Globus pallidus (tissue), 1 donor: ENCODE measurements around the gene NDC1.

Experiments
- DNase-seq: peaks from one replicate; pipeline ENCODE4 v3.0.0-alpha.2; 2015; ENCODE audit warnings: low spot score

Gene NDC1

DNA sequence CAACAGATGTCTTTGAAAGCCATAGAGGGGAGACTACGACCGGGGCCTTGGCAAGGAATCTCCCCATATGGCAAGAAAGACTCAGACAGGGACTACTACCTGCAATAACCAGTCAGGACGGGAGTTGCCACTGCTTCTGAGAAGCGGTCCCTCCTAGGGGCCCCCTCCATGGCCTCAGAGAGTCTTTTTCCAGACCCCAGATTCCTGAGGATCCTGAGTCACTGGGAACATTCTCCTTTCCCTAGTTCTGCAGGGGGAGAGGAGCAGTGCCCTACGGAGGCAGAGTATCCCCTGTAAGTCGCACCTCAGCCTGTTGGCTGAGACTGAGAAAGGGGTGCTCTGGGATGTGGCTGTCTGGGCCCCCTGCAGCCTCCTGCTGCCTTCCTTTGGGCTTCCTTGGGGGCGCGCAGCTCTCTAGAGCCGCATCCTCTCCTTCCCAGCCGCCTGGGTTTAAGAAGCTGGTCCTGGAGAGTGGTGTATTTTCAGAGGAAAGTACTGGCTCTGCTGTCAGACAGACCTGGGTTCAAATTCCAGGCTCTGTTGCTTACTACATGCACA lies 107.0 kb downstream of the NDC1 start:
- DNase-seq, result no peak

DNA sequence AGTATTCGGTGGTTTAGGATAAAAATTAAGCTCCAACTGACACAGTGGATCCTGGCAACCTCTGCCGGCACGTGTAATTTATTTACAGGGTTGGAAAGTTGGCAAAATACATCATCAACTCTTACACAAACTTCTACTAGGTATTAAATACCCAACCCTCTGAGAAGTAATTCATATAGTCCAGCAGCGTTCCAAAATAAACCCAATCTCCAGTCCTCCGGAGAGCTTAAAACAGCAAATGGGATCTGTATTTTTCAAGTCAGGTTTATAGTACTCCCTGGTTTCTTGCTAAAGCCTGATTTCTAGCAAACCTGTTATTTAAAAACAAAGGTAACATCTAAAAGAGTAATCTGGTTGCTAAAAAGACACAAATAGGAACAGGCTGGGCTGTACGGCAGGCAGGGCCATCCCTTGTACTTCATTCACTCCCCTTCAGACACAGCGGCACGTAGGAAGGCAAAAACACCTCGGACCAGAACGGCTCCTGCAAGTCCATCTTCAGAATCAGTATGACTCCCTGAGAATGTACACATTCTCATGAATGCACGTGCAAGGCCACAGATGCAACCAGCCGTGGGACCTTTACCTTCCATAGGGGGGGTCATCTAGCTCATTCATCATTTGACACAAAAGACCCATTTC lies 107.8 kb downstream of the NDC1 start:
- no peak for DNase-seq

DNA sequence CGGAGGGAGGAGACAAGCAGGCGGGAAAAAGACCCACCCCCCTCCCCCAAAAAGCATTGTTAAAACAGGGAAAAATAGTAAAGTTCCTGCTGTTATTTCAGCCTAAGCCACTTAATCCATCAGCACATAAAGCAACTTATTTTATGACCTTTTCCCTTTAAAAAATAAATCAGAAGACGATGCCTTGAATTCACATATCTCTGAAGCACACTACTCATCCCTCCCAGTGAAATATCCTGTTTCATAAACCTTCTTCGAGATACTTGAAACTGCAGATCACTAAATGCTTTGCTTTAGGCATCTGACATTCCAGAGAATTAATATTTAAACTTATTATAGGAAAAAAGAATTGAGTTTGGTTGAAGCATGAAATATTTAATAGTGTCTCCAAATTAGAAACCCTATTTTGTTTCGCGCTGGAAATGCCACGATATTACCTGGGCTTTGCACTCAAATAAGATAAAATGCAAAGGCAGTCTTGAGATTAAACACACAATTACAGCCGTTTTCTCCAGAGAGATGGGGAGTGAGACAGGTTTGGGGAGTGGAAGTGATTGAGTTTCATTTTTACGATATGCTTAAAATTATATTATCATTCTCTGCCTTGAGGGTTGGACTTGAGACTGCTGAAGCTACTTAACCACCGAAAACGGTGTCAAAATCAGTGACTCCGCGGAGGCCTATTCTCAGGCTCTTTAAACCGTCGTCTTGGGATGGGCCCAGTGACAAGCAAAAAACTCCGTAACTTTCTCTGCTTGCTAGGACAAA lies 108.5 kb downstream of the NDC1 start:
- no peak for DNase-seq

DNA sequence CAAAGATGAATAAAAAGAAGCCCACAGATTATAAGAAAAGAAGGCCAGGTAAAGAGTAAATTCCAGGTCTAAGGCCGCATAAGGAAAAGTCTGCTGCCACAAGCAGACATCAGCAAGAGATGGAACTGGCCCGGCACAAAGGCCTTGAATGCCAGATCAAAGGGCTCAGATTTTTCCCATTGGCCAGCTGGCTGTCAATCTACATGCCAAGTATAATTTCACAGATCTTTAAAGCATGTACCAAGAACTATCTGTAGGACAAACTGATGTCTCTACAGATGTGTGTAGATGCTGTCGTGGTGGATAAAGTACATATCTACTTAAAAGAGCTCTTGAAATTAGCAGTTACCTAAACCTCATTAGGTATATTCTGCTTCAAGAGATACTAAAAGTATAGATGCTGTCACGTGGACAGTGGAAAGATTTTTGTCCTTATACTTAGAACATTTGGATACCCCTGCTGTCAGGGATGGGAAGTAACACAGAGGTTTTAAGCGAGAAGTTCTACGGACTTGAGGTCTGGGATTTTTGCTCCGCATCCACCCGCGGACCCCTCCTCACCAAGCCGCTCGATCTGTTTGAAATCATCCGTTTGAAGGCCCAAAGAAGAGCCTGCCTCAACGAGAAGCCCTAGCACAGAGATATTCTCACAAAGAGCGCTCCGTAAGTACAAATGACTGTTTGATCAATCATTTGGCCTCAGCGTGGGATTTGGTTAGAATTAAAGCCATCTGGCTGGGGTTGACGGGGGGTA lies 109.2 kb downstream of the NDC1 start:
- DNase-seq, result no peak

DNA sequence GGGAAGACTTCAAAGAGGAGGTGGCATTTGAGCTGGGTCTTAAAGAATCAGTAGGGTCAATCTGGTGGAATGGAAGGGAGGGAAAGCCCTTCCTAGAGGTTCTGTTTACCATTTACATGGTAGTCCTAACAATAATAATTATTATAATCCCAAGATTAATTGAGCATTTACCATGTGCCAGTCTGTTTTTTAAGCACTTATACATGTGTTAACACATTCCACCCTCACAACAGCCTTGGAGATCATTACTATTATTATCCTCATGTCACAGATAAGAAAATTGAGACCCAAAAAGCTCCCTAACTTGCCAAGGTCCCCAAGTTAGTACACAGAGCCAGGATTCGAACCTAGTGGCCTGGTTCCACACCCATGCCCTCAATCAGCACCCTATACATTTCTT lies 109.9 kb downstream of the NDC1 start:
- DNase-seq, result no peak

DNA sequence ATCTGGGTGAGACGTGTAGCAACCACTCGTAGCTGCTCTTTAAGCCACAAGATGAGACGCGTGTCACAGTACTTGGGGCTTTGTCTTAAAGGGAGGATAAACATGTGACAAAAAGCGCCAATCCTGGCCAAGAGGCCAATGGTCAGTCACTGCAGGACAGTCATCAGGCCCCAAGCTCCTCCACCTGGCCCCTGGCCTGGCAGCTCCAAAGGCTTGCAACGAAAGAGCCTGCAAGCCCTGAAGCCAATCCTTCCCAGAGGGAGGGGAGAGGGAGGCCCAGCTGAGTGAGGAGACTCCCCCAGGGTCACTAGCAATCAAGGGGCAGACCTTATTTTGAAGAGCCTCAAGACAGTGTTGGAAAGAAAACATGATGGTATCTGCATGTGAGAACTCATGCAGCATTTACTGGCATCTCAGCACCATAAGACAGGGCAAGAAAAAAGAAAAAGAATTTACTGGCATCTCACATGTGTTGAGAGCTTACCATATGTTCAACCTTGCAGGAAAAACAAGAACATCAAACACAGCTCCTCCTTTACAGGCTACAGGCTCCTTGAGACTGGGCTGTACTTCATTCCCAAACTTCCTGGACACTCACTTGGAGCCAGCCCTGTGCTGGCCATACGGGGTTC lies 110.5 kb downstream of the NDC1 start:
- DNase-seq, result no peak

DNA sequence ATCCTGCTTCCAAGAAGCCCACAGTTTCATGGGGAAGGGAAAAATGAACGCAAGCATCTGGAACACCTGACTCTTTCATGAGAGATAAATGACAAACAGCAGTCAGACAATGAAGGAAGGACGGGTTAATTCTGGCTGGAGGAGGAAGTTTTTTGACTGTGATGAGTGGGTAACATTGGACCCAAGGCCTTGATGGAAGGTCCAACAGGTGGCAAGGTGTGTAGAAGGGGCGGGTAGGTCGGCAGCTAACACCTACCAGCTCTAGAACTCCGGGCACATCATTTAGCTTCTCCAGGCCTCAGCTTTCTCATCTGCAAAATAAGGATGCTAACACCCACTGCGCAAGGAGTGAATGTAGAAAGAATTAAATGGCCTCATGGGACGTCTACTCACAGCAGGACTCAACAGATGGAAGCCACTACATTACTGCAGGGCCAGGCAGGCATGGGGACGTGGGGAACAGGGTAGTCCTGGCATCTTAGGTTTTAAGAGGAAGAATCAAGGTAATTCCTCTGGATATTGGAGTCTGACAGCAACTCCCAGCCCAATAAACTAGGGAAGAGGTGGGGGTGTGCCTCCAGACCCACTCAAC lies 112.0 kb downstream of the NDC1 start:
- no peak for DNase-seq

DNA sequence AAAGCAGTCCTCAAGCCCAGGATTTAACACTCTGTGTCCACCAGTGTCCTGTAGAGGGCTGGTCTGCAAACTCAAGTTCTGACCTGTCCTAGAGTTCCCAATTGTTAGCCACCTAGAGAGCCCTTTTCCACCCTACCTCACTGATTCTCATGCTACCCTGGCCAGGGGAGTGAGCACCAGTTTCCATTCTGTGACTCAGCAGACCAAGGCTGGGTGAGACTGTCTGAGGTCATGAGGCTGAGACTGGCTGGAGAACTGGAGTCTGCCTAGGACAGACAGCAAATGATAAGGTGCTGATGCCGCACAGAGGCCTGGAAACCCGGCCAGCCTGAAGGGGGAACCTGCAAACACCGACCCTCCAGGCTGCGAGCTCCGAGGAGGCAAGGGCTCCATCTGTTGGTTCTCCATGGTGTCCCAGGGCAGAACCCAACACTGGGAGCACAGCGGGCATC lies 112.8 kb downstream of the NDC1 start:
- DNase-seq, result no peak

DNA sequence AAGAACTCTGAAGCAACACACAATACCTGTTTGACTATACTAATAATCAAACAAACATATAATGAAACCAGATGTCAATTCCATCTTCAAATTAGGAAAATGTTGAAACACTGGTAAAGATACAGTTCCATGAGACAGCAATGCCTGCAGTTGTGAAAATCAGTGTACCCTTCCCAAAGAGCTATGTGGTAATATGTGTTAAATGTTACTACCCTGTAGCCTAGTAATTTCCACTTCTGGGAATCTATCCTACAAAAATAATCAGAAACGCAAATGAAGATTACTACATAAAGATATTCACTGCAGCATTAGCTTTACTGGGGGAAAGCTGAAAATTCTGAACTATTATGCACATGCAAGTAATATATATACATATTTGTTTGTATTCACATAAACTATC lies 116.1 kb downstream of the NDC1 start:
- DNase-seq, result no peak

DNA sequence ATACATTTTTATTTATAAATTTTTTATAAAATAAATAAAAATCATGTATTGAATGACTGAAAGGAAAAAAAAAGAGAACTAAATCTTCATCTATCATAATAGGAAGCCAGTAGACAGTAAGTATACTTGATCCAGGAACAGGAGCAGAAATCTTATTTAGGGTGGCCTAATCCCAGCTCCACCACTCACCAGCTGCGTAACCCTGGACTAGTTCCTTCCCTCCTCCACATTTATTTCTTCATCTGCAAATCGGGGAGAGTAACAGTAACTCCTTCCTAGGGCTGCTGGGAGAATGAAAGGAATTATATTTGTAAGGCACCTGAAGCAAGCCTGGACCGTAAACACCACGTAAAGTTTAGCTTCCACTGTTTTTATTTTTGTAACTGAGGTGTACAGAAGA lies 117.0 kb downstream of the NDC1 start:
- no peak for DNase-seq

DNA sequence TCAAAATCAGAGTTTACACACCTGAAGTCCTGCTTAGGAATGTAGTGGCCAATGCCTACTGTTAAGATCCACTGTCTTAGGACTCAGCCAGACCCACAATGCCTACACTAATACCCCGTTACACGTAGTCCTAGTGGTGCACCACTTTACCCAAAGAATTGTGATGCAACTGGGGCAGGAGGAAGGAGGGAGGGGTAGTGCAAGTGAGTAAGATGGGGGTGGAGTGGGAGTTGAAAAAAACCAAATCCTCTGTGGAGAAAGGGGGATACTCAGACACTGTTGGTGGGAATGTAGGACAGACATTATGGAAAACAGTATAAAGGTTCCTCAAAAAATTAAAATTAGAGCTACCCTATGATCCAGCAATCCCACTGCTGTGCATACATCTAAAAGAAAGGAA lies 118.6 kb downstream of the NDC1 start:
- DNase-seq, result no peak

DNA sequence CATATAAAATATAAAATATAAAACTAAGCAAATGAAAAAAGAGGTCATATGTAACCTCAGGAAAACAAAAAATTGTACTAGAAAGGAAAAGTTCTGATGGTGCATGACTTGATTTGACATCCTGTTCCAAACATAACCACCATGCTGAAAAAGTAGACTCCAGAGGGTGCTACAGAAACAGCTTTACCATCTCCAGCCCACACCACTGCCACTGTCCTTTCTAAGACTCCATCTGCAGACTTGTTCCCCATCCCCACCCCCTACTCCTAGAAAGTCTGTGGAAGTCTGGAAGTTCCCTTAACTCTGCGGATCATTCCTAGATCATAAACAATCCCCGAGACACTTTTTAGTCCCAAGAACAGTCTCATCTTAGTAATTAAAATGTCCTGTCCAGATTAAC lies 119.7 kb downstream of the NDC1 start:
- no peak for DNase-seq

DNA sequence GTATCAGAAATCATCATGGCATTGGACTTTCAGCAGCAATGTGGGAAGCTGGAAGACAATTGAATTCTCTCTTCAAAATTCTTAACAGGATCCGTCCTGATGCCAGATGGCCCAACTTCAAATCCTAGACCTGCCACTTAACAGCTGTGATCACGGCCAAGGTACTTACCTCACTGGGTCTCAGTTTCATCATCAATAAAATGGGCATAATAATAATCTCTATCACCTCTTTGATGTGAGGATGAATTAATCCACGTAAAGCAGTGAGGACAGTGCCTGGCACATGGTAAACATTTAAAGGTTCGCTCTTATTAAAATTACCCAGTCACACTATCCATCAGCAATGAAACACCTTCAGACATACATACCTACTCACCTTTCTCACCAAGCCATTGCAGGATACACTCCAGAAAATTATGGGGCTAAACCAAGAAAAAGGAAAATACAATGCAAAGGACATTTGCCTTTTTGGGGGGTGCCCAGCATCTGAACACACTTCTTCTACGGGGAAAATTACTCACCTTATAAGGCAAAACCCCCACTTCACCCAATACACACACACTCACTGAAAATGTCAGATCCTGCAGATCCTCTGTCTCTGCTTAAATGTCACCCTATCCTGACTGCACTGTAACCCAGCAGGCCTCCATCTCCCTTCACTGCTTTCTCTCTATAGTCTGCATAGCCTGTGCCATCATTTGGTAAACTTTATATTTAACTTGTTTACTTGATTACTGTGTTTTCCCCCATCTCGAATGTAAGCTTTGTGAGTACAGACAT lies 120.9 kb downstream of the NDC1 start:
- no peak for DNase-seq

DNA sequence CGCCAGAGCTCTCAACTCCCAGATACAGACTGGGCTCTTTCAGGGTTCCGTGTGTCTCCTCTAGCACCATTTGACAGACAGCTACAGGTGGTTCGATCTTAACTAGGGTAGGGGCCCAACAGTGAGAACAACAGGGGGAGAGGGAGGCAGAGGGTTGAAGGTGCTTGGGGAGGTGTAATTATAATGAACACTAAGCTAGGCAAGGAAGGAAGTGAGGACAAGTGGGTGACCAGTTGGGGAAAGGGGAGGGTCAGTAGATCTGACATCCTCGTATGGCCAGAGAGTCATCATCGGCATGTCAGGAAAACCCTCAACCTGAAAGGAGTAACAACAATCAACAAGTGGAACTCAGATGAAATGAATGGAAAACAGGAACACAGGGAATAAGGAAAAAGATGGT lies 121.9 kb downstream of the NDC1 start:
- DNase-seq, result no peak

DNA sequence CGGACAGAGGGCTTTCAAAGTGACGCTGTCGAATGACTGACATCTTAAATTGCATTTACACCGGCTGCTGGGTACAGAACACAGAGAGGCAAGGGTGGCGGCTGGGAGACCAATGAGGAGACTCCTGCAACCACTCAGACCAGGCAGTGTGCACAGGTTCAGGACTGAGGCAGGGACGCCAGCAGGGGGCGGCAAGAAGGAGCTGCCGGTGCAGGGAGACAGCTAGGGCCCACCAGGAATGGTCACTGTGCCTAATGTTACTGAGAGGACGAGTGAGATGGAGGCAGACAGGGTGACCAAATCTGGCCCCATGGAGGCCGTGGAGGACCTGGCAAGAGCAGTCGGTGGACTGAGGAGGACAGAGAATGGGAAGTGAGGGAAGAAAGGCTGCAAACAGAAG lies 122.6 kb downstream of the NDC1 start:
- DNase-seq, result no peak
